Measurements from ENCODE around the gene NEK2.
A peak's percentile ranks its signal among the peaks of the same experiment; 100 is the strongest.
"Not testable (repeated sequence)": the region's sequence is repeated elsewhere in the genome, so short reads cannot be mapped to it uniquely, and the experiment has no call there.

The NEK2 gene

DNA sequence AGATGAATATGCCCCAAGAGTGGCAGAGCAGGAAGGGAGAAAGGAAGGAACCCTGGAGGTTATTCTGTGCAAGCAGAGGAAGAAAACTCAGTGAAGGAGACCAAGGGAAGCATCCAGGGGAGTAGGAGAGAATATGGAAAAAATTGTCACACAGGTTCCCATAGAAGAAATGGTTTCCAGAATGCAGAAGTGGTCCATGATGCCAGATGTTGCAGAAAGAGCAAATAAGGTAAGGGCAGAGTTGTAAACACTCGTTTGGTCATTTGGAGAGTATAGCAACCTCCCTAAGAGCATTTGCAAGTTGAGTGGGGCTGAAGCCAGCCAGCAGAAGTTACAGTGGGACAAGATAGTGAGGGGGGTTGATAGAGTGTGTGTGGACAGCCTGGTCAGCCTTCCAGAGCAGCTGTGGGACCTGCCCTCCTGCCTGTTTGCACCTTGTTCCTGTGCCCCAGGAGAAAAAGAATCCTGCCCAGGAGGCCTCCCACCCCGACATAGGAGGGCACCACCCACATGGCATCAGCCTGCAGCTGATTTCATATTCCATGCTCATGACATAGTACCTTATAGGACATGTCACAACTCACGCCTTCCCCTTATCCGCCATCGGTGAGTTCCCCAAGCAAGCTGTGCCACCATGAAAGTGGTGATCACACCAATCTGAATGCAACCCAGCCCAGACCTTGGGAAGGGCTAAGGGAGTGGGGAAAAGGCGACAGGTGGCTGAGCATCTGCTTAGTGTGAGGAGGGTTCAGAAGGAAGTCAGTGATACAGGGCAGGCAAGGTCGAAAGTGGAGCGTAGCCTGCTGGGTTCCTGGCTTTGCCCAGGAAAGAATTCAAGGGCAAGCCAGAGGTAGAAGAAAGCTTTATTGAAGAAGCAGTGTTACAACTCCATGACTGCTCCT is 8.2 kb upstream of the NEK2 start:
- Histone ChIP-seq H3K27me3 (replicated peaks in 2 of 5; ENCODE audit: control insufficient read depth in 4 of 5, insufficient read depth in 5 of 5, low read length in 4 of 5) (peaks cover 0 to 2% (median 0%) of the 10 kb centered on the region in 5 experiments), H3K9me3 (ENCODE audit: control extremely low read depth in 1 of 5, control insufficient read depth in 4 of 5, insufficient read depth in 2 of 5, low read depth in 1 of 5, low read length in 4 of 5) (no peaks in the 10 kb centered on the region), H3K36me3 (ENCODE audit: control insufficient read depth in 4 of 4, insufficient read depth in 4 of 4, low read length in 3 of 4) (no peaks in the 10 kb centered on the region), H3K4me1 (ENCODE audit: control extremely low read depth in 1 of 4, control insufficient read depth in 4 of 4, insufficient read depth in 4 of 4, low read length in 3 of 4) (no peaks in the 10 kb centered on the region), H3K4me3 (ENCODE audit: control insufficient read depth in 1 of 7, extremely low read depth in 1 of 7, insufficient read depth in 4 of 7, low read depth in 2 of 7, low read length in 6 of 7) (no peak overlapping the region), H3K27ac (ENCODE audit: insufficient read depth in 1 of 2, low read depth in 1 of 2, low read length in 2 of 2, poor library complexity in 1 of 2, severe bottlenecking in 2 of 2) (no peak overlapping the region)
- WGBS (ENCODE audit: insufficient coverage) = 91% methylated on average over 5 of the region's 8 CpGs
- DNase-seq = no peak
- ChIA-PET CTCF (interaction anchor here (1.3 to 3.6 kb wide), 6 partner anchors 15 to 682 kb away, joined by 3 to 22 read pairs (median 6); partner anchors contain the start of gene DTL), POLR2A (no interaction called here)

DNA sequence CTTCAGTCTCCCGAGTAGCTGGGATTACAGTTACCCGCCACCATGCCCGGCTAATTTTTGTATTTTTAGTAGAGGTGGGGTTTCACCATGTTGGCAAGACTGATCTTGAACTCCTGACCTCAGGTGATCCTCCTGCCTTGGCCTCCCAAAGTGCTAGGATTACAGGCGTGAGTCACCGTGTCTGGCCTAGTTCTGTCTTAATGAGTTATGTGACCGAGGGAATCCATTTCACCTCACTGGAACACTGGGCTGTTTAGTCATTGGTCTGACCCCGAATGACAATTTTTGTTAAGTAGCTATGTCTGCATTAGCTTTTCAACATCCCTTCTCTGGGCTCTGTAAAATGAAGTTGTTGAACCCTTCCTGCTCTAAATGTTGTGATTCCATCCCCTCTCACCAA is 6.8 kb upstream of the NEK2 start:
- H3K9me3 ChIP-seq (ENCODE audit: control extremely low read depth in 1 of 5, control insufficient read depth in 4 of 5, insufficient read depth in 2 of 5, low read depth in 1 of 5, low read length in 4 of 5); H3K4me3 ChIP-seq (ENCODE audit: control insufficient read depth in 1 of 7, extremely low read depth in 1 of 7, insufficient read depth in 4 of 7, low read depth in 2 of 7, low read length in 6 of 7); H3K27ac ChIP-seq (ENCODE audit: insufficient read depth in 1 of 2, low read depth in 1 of 2, low read length in 2 of 2, poor library complexity in 1 of 2, severe bottlenecking in 2 of 2); POLR2A ChIA-PET; DNase-seq; H3K4me1 ChIP-seq (ENCODE audit: control extremely low read depth in 1 of 4, control insufficient read depth in 4 of 4, insufficient read depth in 4 of 4, low read length in 3 of 4); H3K27me3 ChIP-seq (replicated peaks in 2 of 5; ENCODE audit: control insufficient read depth in 4 of 5, insufficient read depth in 5 of 5, low read length in 4 of 5); H3K36me3 ChIP-seq (ENCODE audit: control insufficient read depth in 4 of 4, insufficient read depth in 4 of 4, low read length in 3 of 4): not testable (repeated sequence)
- WGBS (ENCODE audit: insufficient coverage) = 98% methylated on average over 7 of the region's 7 CpGs
- CTCF ChIA-PET = interaction anchor here (0.7 to 3.6 kb wide), 11 partner anchors 10 to 684 kb away, joined by 3 to 22 read pairs (median 4); no protein-coding TSS in a partner anchor

DNA sequence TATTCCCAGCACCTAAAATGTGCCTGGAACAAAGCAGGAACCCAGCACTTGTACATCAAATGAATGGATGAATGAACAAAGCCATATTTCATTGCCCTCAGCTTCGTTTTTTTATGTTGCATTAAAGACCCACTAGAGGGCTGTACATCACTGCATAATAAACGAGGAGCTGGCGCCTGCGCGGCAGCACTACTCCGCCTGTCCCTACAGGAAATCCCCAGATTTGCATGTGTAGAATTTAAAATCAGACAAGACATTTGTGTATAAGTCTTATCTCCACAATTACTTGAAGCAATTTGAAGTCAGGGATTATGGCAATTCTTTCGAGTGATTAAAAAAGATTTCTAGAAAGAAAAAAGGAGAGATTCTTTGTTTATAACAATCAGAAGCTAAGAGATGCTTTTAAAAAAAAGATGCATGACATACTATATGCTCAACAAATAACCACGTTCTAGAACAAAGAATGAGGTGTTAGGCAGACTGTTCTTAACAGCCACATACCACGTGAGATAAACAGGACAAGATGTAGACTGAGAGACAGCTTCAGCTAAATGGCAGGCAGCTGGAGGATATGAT is 5.4 kb upstream of the NEK2 start:
- Histone ChIP-seq H3K4me1 (ENCODE audit: control extremely low read depth in 1 of 4, control insufficient read depth in 4 of 4, insufficient read depth in 4 of 4, low read length in 3 of 4) (peaks cover 0 to 4% (median 2%) of the 10 kb centered on the region in 4 experiments), H3K9me3 (ENCODE audit: control extremely low read depth in 1 of 5, control insufficient read depth in 4 of 5, insufficient read depth in 2 of 5, low read depth in 1 of 5, low read length in 4 of 5) (no peaks in the 10 kb centered on the region), H3K27ac (ENCODE audit: insufficient read depth in 1 of 2, low read depth in 1 of 2, low read length in 2 of 2, poor library complexity in 1 of 2, severe bottlenecking in 2 of 2) (no peak overlapping the region), H3K4me3 (ENCODE audit: control insufficient read depth in 1 of 7, extremely low read depth in 1 of 7, insufficient read depth in 4 of 7, low read depth in 2 of 7, low read length in 6 of 7) (no peak overlapping the region), H3K36me3 (ENCODE audit: control insufficient read depth in 4 of 4, insufficient read depth in 4 of 4, low read length in 3 of 4) (no peaks in the 10 kb centered on the region), H3K27me3 (replicated peaks in 2 of 5; ENCODE audit: control insufficient read depth in 4 of 5, insufficient read depth in 5 of 5, low read length in 4 of 5) (peaks cover 0 to 2% (median 0%) of the 10 kb centered on the region in 5 experiments)
- ChIA-PET CTCF (interaction anchor here (0.6 to 3.6 kb wide), 24 partner anchors 9 to 778 kb away, joined by 3 to 25 read pairs (median 4); partner anchors contain the start of genes DTL and INTS7), POLR2A (no interaction called here)
- DNase-seq = peak; percentile 87 to 94 (median 93)
- WGBS (ENCODE audit: insufficient coverage) = no CpG with 5 or more reads among the region's 9 CpGs

DNA sequence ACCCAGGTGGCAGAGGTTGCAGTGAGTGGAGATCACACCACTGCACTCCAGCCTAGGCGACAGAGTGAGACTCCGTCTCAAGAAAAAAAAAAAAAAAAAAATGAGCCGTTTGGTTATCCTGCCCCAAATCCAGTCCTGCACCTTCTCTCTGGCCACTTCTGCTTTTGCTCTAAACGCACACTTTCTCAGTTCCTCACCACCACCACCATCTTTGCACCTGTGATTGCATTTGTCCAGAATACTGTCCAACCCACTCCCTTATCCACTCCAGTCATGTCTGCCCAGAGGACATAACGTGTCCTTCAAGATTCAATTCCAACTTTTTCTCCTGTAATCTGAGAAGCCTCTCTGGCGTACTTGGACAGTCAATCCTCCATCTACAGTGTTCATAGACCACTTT is 2.2 kb upstream of the NEK2 start:
- no peaks in the 10 kb centered on the region for H3K27me3 ChIP-seq (replicated peaks in 2 of 5; ENCODE audit: control insufficient read depth in 4 of 5, insufficient read depth in 5 of 5, low read length in 4 of 5)

DNA sequence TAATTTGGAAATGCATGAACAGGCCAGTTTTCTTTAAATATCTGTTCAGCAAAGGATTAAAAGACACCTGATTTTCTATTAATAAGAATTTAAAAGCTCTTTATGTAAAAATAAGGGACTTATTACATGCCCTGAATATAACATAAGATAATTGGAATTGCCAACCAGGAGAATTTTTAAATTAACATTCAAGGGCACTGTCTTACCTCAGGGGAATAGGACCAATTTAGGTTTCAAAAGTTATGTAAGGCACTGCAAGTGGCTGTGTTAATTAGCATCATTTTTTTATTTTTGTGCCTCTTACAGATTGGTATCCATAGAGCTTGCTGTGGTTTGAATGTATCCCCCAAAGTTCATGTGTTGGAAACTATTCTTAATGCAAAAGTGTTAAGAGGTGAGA is 1.3 kb upstream of the NEK2 start:
- H3K27me3 ChIP-seq (replicated peaks in 2 of 5; ENCODE audit: control insufficient read depth in 4 of 5, insufficient read depth in 5 of 5, low read length in 4 of 5) = no peaks in the 10 kb centered on the region
- peaks cover 4 to 21% (median 14%) of the 10 kb centered on the region in 4 experiments for H3K4me1 ChIP-seq (ENCODE audit: control extremely low read depth in 1 of 4, control insufficient read depth in 4 of 4, insufficient read depth in 4 of 4, low read length in 3 of 4)
- H3K27ac ChIP-seq (ENCODE audit: insufficient read depth in 1 of 2, low read depth in 1 of 2, low read length in 2 of 2, poor library complexity in 1 of 2, severe bottlenecking in 2 of 2) = no peak overlapping the region
- DNase-seq = no peak
- POLR2A ChIA-PET = interaction anchor here (0.5 to 1.1 kb wide), 2 partner anchors 363 to 862 kb away, joined by 4 read pairs; no protein-coding TSS in a partner anchor
- no peak overlapping the region for H3K4me3 ChIP-seq (ENCODE audit: control insufficient read depth in 1 of 7, extremely low read depth in 1 of 7, insufficient read depth in 4 of 7, low read depth in 2 of 7, low read length in 6 of 7)
- no peaks in the 10 kb centered on the region for H3K9me3 ChIP-seq (ENCODE audit: control extremely low read depth in 1 of 5, control insufficient read depth in 4 of 5, insufficient read depth in 2 of 5, low read depth in 1 of 5, low read length in 4 of 5)
- CTCF ChIA-PET = interaction anchor here (1.2 to 1.9 kb wide), 3 partner anchors 10 to 395 kb away, joined by 3 to 4 read pairs (median 4); no protein-coding TSS in a partner anchor
- H3K36me3 ChIP-seq (ENCODE audit: control insufficient read depth in 4 of 4, insufficient read depth in 4 of 4, low read length in 3 of 4) = peaks cover 0 to 8% (median 0%) of the 10 kb centered on the region in 4 experiments

More for the DNA sequence above, 2.2 kb upstream of the NEK2 start:
- Histone ChIP-seq H3K36me3 (ENCODE audit: control insufficient read depth in 4 of 4, insufficient read depth in 4 of 4, low read length in 3 of 4) (peaks cover 0 to 6% (median 0%) of the 10 kb centered on the region in 4 experiments), H3K27ac (ENCODE audit: insufficient read depth in 1 of 2, low read depth in 1 of 2, low read length in 2 of 2, poor library complexity in 1 of 2, severe bottlenecking in 2 of 2) (no peak overlapping the region), H3K4me1 (ENCODE audit: control extremely low read depth in 1 of 4, control insufficient read depth in 4 of 4, insufficient read depth in 4 of 4, low read length in 3 of 4) (peaks cover 4 to 21% (median 14%) of the 10 kb centered on the region in 4 experiments), H3K9me3 (ENCODE audit: control extremely low read depth in 1 of 5, control insufficient read depth in 4 of 5, insufficient read depth in 2 of 5, low read depth in 1 of 5, low read length in 4 of 5) (no peaks in the 10 kb centered on the region), H3K4me3 (ENCODE audit: control insufficient read depth in 1 of 7, extremely low read depth in 1 of 7, insufficient read depth in 4 of 7, low read depth in 2 of 7, low read length in 6 of 7) (no peak overlapping the region)
- ChIA-PET CTCF (interaction anchor here (1.0 to 1.8 kb wide), 2 partner anchors 386 to 394 kb away, joined by 3 to 4 read pairs; no protein-coding TSS in a partner anchor), POLR2A (no interaction called here)
- WGBS (ENCODE audit: insufficient coverage) = 62% methylated on average over 3 of the region's 6 CpGs
- DNase-seq = peak in 2 of 3 donors; percentile 18 to 22

DNA sequence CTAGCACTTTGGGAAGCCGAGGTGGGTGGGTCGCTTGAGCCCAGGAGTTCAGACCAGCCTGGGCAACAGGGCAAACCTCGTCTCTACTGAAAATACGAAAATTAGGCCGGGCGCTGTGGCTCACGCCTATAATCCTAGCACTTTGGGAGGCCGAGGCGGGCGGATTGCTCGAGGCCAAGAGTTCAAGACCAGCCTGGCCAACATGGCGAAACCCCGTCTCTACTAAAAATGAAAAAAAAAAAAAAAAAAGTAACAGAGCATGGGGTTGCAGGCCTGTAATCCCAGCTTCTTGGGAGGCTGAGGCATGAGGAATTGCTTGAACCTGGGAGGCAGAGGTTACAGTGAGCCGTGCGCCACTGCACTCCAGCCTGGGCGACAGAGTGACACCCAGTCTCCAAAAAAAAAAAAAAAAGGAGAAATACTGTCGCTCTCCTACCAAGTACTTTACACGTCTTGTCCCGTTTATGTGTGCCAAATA is 724 bp upstream of the NEK2 start:
- CTCF ChIA-PET = interaction anchor here (0.6 to 1.9 kb wide), 5 partner anchors 10 to 359 kb away, joined by 3 to 5 read pairs (median 3); partner anchors contain the start of genes DTL and INTS7
- POLR2A ChIA-PET = interaction anchor here (1.1 kb wide), 1 partner anchor 364 kb away, joined by 4 read pairs; no protein-coding TSS in a partner anchor
- Histone ChIP-seq H3K4me3 (ENCODE audit: control insufficient read depth in 1 of 7, extremely low read depth in 1 of 7, insufficient read depth in 4 of 7, low read depth in 2 of 7, low read length in 6 of 7) (peak overlapping the region in 6 of 7 experiments; percentile 76 to 88 (median 86)), H3K36me3 (ENCODE audit: control insufficient read depth in 4 of 4, insufficient read depth in 4 of 4, low read length in 3 of 4) (peaks cover 0 to 12% (median under 1%) of the 10 kb centered on the region in 4 experiments), H3K9me3 (ENCODE audit: control extremely low read depth in 1 of 5, control insufficient read depth in 4 of 5, insufficient read depth in 2 of 5, low read depth in 1 of 5, low read length in 4 of 5) (no peaks in the 10 kb centered on the region), H3K27ac (ENCODE audit: insufficient read depth in 1 of 2, low read depth in 1 of 2, low read length in 2 of 2, poor library complexity in 1 of 2, severe bottlenecking in 2 of 2) (peak overlapping the region in 1 of 2 experiments; percentile 81), H3K27me3 (replicated peaks in 2 of 5; ENCODE audit: control insufficient read depth in 4 of 5, insufficient read depth in 5 of 5, low read length in 4 of 5) (no peaks in the 10 kb centered on the region), H3K4me1 (ENCODE audit: control extremely low read depth in 1 of 4, control insufficient read depth in 4 of 4, insufficient read depth in 4 of 4, low read length in 3 of 4) (peaks cover 4 to 21% (median 14%) of the 10 kb centered on the region in 4 experiments)
- DNase-seq = no peak
- 55% methylated on average over 12 of the region's 19 CpGs for WGBS (ENCODE audit: insufficient coverage)

All from common myeloid progenitor, CD34-positive (primary cell).